ENCODE data around the gene ADAMTS15.

- TF ChIP-seq EZH2 (IDR thresholded peaks at IDR 0.05; ENCODE audit: borderline replicate concordance, low read depth, low read length, severe bottlenecking) = no peak
- no peak for TF ChIP-seq POLR2A (IDR thresholded peaks at IDR 0.05; ENCODE audit: low read depth, low read length)
- no peak for TF ChIP-seq CTCF (IDR thresholded peaks at IDR 0.05; ENCODE audit: extremely low read depth in 1 of 2, insufficient read depth in 1 of 2, low read depth in 1 of 2, low read length in 2 of 2)
- no peak for TF ChIP-seq MAX (IDR thresholded peaks at IDR 0.05; ENCODE audit: insufficient read depth, insufficient read length)
- no peak for TF ChIP-seq FOS (IDR thresholded peaks at IDR 0.05; ENCODE audit: borderline replicate concordance, insufficient read depth, low read length)
- no peak for TF ChIP-seq POLR2AphosphoS5 (IDR thresholded peaks at IDR 0.05; ENCODE audit: insufficient read depth, low read depth, low read length)
- no peak for TF ChIP-seq MYC (IDR thresholded peaks at IDR 0.05; ENCODE audit: low read depth, low read length)
- TF ChIP-seq JUN (IDR thresholded peaks at IDR 0.05; ENCODE audit: borderline replicate concordance, insufficient read depth, insufficient read length, low read depth) = no peak
- TF ChIP-seq GATA2 (IDR thresholded peaks at IDR 0.05; ENCODE audit: insufficient read depth, insufficient read length, low read depth, low read length) = no peak
Measured at GRCh38 chr11:130477586-130478203, 29.2 kb downstream of the ADAMTS15 start.

All from endothelial cell of umbilical vein (primary cell).